Measurements from ENCODE around the gene GPR162.

- TF ChIP-seq CTCF (IDR thresholded peaks at IDR 0.05) = no peak
- TF ChIP-seq POLR2A (IDR thresholded peaks at IDR 0.05) = no peak
- no peak for TF ChIP-seq POLR2AphosphoS5 (IDR thresholded peaks at IDR 0.05)
These were observed 4.6 kb downstream of the GPR162 start for GRCh38 chr12:6826125-6826733.

All from sigmoid colon (tissue), 4 donors.